ENCODE data around the gene TRAPPC2L.

TRAPPC2L gene

DNA sequence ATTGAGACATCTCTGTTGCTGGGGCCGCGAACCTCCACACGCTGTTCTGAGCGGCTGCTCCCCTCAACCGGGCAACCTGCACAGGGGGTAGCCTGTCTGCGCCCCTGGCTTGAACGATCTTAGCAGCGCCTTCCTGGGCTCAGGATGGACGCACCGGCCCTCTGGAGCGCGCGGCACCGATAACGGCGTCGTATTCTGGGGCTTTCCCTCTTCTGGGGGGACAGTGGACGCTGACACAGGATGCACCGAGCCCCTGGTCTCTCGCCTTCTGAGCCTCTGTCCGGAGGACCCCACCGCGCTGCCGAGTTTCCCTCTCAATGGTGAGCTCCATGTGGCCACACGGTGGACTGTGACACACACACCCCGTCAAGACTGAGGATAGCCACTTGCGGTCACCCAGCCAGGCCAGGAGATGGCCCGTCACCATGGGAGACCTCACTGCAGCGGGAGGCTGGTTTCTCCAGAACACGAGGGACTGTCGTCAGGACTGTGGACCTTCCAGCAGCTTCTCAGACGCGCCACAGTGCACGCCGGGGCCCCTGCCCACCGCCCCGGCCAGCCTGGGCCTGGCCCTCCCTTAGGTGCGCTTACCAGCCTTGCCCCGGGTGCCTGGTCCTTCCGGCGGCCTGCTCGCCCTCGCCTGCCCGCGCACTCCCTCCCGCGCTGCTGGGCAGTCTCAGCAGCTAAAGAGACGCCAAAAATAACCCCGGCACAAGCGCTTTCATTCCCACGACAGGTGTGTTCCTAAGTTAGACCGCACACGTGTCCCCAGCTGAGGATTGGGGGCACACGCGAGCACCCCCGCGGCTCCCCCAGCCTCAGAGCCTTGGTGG is 39.5 kb downstream of the TRAPPC2L start:
- Histone ChIP-seq H3K4me1 (ENCODE audit: control insufficient read depth, insufficient read depth, low read length) (no peaks in the 10 kb centered on the region), H3K9me3 (ENCODE audit: control insufficient read depth, insufficient read depth, low read length) (no peaks in the 10 kb centered on the region), H3K27ac (ENCODE audit: low read depth, low read length) (no peak overlapping the region), H3K4me3 (ENCODE audit: low read depth, low read length) (no peak overlapping the region), H3K27me3 (ENCODE audit: control insufficient read depth, insufficient read depth, low read length) (no peaks in the 10 kb centered on the region), H3K36me3 (ENCODE audit: control insufficient read depth, insufficient read depth, low read length) (no peaks in the 10 kb centered on the region), H3K9ac (ENCODE audit: low read depth, low read length) (no peak overlapping the region)

DNA sequence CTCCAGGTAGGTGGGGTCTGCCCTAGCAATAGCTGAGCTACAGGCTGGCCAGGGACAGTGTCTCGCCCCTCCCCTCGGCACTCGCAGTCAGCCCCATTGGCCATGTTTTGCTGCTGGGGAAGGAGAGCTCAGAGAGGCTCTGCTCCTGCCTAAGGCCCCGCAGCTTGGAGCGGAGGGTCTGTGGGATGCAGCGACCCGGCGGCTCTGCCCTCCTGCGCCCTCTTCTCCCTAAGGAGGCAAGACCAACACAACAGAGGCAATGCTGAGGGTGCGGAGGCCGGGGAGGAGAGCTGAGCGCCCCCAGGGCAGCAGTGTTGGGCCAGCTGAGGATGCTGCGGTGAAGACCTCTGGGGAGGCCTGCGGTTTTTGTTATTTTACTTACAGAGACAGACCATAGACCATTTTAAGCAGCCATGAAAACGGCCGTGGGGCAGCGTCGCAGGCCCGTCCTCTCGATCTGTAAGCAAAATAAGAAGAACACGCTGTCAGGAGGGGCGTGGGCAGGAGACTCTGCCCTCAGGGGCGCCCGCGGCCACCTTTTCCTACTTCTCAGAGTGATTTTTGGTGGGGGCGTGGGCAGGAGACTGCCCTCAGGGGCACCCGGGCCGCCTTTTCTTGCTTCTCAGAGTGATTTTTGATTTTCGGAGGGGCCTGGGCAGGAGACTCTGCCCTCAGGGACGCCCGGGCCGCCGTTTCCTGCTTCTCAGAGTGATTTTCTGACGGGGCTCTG is 40.9 kb downstream of the TRAPPC2L start:
- no peak overlapping the region for H3K27ac ChIP-seq (ENCODE audit: low read depth, low read length)
- no peaks in the 10 kb centered on the region for H3K4me1 ChIP-seq (ENCODE audit: control insufficient read depth, insufficient read depth, low read length)
- no peak overlapping the region for H3K9ac ChIP-seq (ENCODE audit: low read depth, low read length)
- H3K4me3 ChIP-seq (ENCODE audit: low read depth, low read length), result no peak overlapping the region
- no peaks in the 10 kb centered on the region for H3K9me3 ChIP-seq (ENCODE audit: control insufficient read depth, insufficient read depth, low read length)
- H3K36me3 ChIP-seq (ENCODE audit: control insufficient read depth, insufficient read depth, low read length), result no peaks in the 10 kb centered on the region
- no peaks in the 10 kb centered on the region for H3K27me3 ChIP-seq (ENCODE audit: control insufficient read depth, insufficient read depth, low read length)

DNA sequence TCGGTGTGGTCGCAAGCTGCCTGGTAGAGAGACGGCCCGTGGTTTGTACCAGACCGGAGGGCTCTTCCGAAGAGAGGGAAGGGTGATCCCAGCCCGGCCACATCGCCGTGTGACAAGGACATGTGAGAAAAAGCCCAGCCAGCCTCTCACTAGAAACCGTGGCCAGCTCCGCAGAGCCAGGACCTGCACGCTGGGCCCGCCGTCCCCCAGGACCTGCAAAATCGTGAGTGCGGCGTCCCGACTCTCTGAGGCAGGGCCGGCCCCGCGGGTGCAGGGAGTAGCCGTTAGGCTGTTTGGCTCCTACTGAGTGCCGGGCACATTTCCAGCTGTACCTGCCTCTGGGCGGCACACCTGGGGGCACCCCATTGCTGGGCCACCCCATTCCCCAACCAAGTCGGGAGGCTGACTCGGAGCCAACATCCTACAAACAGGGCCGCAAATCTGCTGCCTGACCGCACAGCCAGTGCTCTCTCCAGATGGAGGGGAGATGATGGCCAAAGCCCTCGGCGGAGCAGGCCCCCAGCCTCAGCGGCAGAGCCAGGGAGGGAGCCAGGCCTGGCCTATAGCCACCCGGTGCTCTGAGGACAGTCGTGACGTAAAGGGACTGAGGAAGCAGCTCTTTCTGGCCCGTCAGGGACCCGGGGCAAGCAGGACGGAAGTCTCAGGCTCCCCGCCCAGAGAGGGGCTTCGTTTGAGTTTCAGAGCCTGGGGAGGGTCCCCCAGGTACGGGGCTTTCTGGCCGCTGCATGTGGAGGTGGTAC is 43.2 kb downstream of the TRAPPC2L start:
- no peak overlapping the region for H3K4me3 ChIP-seq (ENCODE audit: low read depth, low read length)
- no peaks in the 10 kb centered on the region for H3K9me3 ChIP-seq (ENCODE audit: control insufficient read depth, insufficient read depth, low read length)
- no peak overlapping the region for H3K9ac ChIP-seq (ENCODE audit: low read depth, low read length)
- no peak overlapping the region for H3K27ac ChIP-seq (ENCODE audit: low read depth, low read length)
- no peaks in the 10 kb centered on the region for H3K4me1 ChIP-seq (ENCODE audit: control insufficient read depth, insufficient read depth, low read length)
- no peaks in the 10 kb centered on the region for H3K36me3 ChIP-seq (ENCODE audit: control insufficient read depth, insufficient read depth, low read length)
- H3K27me3 ChIP-seq (ENCODE audit: control insufficient read depth, insufficient read depth, low read length), result no peaks in the 10 kb centered on the region

DNA sequence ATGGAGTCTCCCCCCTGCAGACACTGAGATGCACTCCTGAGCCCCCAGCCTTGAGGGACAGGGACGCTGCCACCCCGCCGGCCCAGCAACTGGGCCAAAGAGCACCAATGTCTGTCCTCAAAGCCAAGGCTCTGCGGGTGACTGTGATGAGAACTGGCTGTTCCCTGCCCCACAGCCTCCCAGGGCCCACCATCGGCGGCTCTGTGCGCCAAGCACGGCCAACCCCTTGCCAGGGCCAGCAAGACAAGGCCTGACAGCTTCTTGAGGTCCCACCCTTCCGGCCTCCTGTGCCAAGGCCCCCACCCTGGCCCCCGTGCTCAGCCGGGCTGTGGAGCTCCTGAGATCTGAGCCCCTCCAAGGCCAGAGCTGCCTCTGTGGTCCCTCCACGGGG is 43.7 kb downstream of the TRAPPC2L start:
- H3K27ac ChIP-seq (ENCODE audit: low read depth, low read length), result no peak overlapping the region
- no peaks in the 10 kb centered on the region for H3K9me3 ChIP-seq (ENCODE audit: control insufficient read depth, insufficient read depth, low read length)
- H3K36me3 ChIP-seq (ENCODE audit: control insufficient read depth, insufficient read depth, low read length), result no peaks in the 10 kb centered on the region
- H3K4me3 ChIP-seq (ENCODE audit: low read depth, low read length), result no peak overlapping the region
- H3K27me3 ChIP-seq (ENCODE audit: control insufficient read depth, insufficient read depth, low read length), result no peaks in the 10 kb centered on the region
- H3K9ac ChIP-seq (ENCODE audit: low read depth, low read length), result no peak overlapping the region
- H3K4me1 ChIP-seq (ENCODE audit: control insufficient read depth, insufficient read depth, low read length), result no peaks in the 10 kb centered on the region

DNA sequence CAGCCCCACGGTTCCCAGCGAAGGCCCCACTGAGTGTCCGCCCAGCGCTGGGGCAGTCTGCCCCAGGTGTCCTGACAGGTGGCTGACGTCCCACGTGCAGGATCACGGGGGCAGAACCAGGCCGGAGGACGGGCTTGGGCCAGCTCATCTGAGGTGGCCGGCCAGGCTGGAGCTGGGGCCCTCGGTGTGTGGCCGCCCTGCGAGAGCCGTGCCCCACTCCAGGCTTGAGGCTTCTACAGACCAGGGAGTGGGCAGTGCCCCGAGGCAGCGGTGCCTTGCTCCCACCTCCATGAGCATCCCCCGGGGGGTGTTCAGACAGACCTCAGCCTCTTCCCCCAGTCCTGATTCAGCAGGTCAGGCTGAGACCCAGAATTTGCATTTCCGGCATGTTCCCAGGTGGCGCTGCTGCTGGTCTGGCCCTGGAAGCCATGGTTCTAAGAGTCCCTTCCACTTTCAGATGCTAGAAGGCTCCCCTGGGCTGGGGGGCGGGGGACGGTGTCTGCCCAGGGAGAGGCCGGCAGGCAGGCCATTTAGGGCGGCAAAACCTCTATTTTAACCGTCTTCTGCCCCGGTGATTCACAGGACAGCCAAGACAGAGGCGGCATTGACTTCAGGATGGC is 44.9 kb downstream of the TRAPPC2L start:
- Histone ChIP-seq H3K27me3 (ENCODE audit: control insufficient read depth, insufficient read depth, low read length) (no peaks in the 10 kb centered on the region), H3K9me3 (ENCODE audit: control insufficient read depth, insufficient read depth, low read length) (no peaks in the 10 kb centered on the region), H3K9ac (ENCODE audit: low read depth, low read length) (no peak overlapping the region), H3K4me1 (ENCODE audit: control insufficient read depth, insufficient read depth, low read length) (no peaks in the 10 kb centered on the region), H3K4me3 (ENCODE audit: low read depth, low read length) (no peak overlapping the region), H3K27ac (ENCODE audit: low read depth, low read length) (no peak overlapping the region), H3K36me3 (ENCODE audit: control insufficient read depth, insufficient read depth, low read length) (no peaks in the 10 kb centered on the region)

DNA sequence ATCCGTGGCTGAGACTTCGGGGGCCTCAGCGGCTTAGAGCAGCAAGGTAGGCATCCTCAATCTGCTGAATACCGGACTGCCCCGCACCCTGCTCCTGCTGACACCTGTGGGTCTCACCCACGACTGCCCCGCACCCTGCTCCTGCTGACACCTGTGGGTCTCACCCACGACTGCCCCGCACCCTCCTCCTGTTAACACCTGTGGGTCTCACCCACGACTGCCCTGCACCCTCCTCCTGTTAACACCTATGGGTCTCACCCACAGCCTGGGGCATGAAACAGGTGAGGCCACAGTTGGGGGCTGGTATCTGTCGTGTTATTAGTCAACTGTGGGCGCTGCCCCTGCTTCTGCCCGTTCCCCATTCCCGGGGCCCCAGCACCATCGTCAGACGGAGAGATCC is 45.8 kb downstream of the TRAPPC2L start:
- no peaks in the 10 kb centered on the region for H3K27me3 ChIP-seq (ENCODE audit: control insufficient read depth, insufficient read depth, low read length)
- H3K9ac ChIP-seq (ENCODE audit: low read depth, low read length), result no peak overlapping the region
- no peaks in the 10 kb centered on the region for H3K9me3 ChIP-seq (ENCODE audit: control insufficient read depth, insufficient read depth, low read length)
- no peak overlapping the region for H3K4me3 ChIP-seq (ENCODE audit: low read depth, low read length)
- no peaks in the 10 kb centered on the region for H3K4me1 ChIP-seq (ENCODE audit: control insufficient read depth, insufficient read depth, low read length)
- no peaks in the 10 kb centered on the region for H3K36me3 ChIP-seq (ENCODE audit: control insufficient read depth, insufficient read depth, low read length)
- H3K27ac ChIP-seq (ENCODE audit: low read depth, low read length), result no peak overlapping the region

DNA sequence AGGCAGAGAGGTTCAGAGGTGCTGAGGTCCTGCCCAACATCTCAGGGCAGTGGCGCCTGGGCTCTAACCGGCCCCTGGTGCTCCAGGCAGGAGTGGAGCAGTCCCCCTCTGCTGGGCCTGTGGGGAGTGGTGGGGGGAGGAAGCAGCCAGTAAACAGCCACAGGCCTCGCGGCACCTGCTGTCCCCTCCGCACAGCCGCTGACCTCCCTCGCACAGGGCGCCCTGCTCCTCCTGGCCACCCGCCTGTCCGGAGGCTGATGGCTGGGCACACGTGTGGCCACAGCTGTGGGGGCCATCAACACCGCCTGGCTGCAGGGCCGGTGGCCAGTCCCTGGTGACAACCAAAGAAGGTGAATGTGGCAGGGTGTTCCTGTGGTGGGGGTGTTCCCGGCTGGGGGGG is 46.3 kb downstream of the TRAPPC2L start:
- Histone ChIP-seq H3K36me3 (ENCODE audit: control insufficient read depth, insufficient read depth, low read length) (no peaks in the 10 kb centered on the region), H3K4me3 (ENCODE audit: low read depth, low read length) (no peak overlapping the region), H3K4me1 (ENCODE audit: control insufficient read depth, insufficient read depth, low read length) (no peaks in the 10 kb centered on the region), H3K9ac (ENCODE audit: low read depth, low read length) (no peak overlapping the region), H3K9me3 (ENCODE audit: control insufficient read depth, insufficient read depth, low read length) (no peaks in the 10 kb centered on the region), H3K27ac (ENCODE audit: low read depth, low read length) (no peak overlapping the region), H3K27me3 (ENCODE audit: control insufficient read depth, insufficient read depth, low read length) (no peaks in the 10 kb centered on the region)

DNA sequence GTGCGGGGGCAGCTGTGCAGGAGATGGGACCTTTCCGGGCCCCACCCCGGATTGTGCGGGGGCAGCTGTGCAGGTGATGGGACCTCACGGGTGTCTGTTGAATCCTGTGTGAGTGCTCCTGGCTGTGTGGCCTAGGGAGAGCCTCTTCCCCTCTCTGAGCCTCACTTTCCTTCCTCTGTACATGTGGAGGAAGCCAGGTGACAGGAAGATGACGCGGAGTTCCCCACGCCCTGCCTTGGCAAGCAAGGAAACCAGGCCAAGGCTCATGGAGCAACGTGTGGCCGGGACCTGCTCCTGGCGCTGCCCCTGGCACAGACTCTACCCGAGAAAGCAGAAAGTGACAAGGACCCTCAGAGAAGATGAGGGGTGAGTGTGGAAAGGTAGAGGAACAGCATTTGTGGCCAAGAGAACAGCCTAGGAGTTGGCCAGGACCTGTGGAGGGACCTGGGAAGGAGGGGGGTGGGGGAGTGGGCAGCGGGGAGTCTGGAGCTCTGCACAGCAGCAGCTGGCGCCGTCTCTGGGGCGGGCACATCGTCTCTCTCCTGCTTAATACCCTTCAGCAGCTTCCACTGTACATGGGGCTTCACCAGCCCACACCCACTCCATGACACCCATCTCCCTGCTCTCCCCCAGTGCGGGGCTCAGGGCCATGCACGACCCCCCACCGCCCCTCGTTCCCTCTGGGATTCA is 47.9 kb downstream of the TRAPPC2L start:
- H3K4me1 ChIP-seq (ENCODE audit: control insufficient read depth, insufficient read depth, low read length), result no peaks in the 10 kb centered on the region
- H3K36me3 ChIP-seq (ENCODE audit: control insufficient read depth, insufficient read depth, low read length), result no peaks in the 10 kb centered on the region
- H3K27ac ChIP-seq (ENCODE audit: low read depth, low read length), result no peak overlapping the region
- no peaks in the 10 kb centered on the region for H3K9me3 ChIP-seq (ENCODE audit: control insufficient read depth, insufficient read depth, low read length)
- no peak overlapping the region for H3K4me3 ChIP-seq (ENCODE audit: low read depth, low read length)
- no peaks in the 10 kb centered on the region for H3K27me3 ChIP-seq (ENCODE audit: control insufficient read depth, insufficient read depth, low read length)
- H3K9ac ChIP-seq (ENCODE audit: low read depth, low read length), result no peak overlapping the region

DNA sequence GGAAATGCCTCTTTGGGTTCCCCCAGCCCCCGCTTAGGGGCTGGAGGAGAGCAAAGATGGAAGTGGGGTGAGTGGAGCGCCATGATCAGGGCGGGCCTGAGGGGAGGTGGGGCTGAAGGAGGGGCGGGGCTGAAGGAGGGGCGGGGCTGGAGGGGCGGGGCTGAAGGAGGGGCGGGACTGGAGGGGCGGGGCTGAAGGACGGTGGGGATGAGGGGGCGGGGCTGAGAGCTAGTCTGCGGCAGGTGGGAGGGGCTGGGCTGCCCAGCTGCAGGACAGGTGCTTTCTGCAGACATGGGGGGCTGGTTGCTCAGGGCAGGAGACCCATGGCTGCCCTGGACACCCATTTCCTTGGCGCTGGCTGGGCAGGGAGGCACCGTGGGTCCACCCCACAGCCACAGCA is 48.6 kb downstream of the TRAPPC2L start:
- Histone ChIP-seq H3K27ac (ENCODE audit: low read depth, low read length) (no peak overlapping the region), H3K9me3 (ENCODE audit: control insufficient read depth, insufficient read depth, low read length) (no peaks in the 10 kb centered on the region), H3K4me1 (ENCODE audit: control insufficient read depth, insufficient read depth, low read length) (no peaks in the 10 kb centered on the region), H3K4me3 (ENCODE audit: low read depth, low read length) (no peak overlapping the region), H3K36me3 (ENCODE audit: control insufficient read depth, insufficient read depth, low read length) (no peaks in the 10 kb centered on the region), H3K27me3 (ENCODE audit: control insufficient read depth, insufficient read depth, low read length) (no peaks in the 10 kb centered on the region), H3K9ac (ENCODE audit: low read depth, low read length) (no peak overlapping the region)

DNA sequence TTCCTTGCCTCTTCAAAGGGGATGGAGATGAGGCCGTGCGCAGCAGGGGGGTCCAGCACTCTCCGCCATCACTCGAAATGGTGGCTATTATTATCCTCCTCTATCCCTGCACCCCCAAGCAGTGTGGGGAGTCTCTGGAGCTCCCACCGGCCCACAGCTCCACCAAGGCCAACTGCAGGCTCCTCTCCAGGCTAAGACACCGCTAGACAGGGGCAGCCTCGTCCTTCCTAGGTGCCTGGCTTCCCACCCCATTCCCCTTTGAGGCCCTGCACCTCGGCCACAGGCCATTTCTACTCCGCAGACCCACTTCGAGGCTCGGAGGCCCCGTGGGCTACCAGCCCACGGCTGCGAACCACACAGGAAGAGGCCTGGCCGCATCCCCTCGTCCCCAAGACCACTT is 49.1 kb downstream of the TRAPPC2L start:
- H3K36me3 ChIP-seq (ENCODE audit: control insufficient read depth, insufficient read depth, low read length), result no peaks in the 10 kb centered on the region
- no peak overlapping the region for H3K27ac ChIP-seq (ENCODE audit: low read depth, low read length)

More for the DNA sequence above, 49.1 kb downstream of the TRAPPC2L start:
- H3K27me3 ChIP-seq (ENCODE audit: control insufficient read depth, insufficient read depth, low read length), result no peaks in the 10 kb centered on the region
- H3K4me1 ChIP-seq (ENCODE audit: control insufficient read depth, insufficient read depth, low read length), result no peaks in the 10 kb centered on the region
- no peak overlapping the region for H3K9ac ChIP-seq (ENCODE audit: low read depth, low read length)
- no peaks in the 10 kb centered on the region for H3K9me3 ChIP-seq (ENCODE audit: control insufficient read depth, insufficient read depth, low read length)
- no peak overlapping the region for H3K4me3 ChIP-seq (ENCODE audit: low read depth, low read length)
